Gastrocnemius medialis (tissue), 4 donors: ENCODE measurements around the gene PLEKHG4B. TPM values are rescaled to one million over a fixed set of nuclear protein-coding genes. Genes with fewer than 3 reads are reported as not detected.

Experiments
- ATAC-seq, 2 donors: fragments of 150-250 bp; one replicate each; pipeline ENCODE4 v1.9.1; 2016
- DNase-seq, 2 donors: peaks; one replicate each; pipeline ENCODE4 v3.0.0-alpha.2; 2019
- H3K27ac ChIP-seq, 4 donors: fragments of 200-600 bp; sonication (generic); 1 replicate in 1 of 4; 2 replicates in 3 of 4; pipeline ENCODE4 v1.5.1; 2016 to 2018; ENCODE audit warnings: mild to moderate bottlenecking in 2 of 4, moderate library complexity in 1 of 4
- H3K27me3 ChIP-seq, 3 donors: fragments of 200-600 bp; sonication (generic) in 2 of 3; 1 replicate in 1 of 3; 2 replicates in 2 of 3; pipeline versions ENCODE4 v1.5.1 to v1.6.0; 2016 to 2019; ENCODE audit warnings: mild to moderate bottlenecking in 1 of 3, moderate library complexity in 1 of 3
- H3K36me3 ChIP-seq, 2 donors: fragments of 200-600 bp; sonication (generic) in 1 of 2; one replicate each; pipeline ENCODE4 v1.5.1; 2017 to 2018
- H3K4me1 ChIP-seq, 2 donors: fragments of 200-600 bp; sonication (generic) in 1 of 2; one replicate each; pipeline ENCODE4 v1.5.1; 2016 to 2017; ENCODE audit warnings: mild to moderate bottlenecking in 2 of 2
- H3K4me3 ChIP-seq, 4 donors: fragments of 200-600 bp; sonication (generic) in 3 of 4; 1 replicate in 1 of 4; 2 replicates in 3 of 4; pipeline ENCODE4 v1.5.1; 2016 to 2019; ENCODE audit warnings: mild to moderate bottlenecking in 2 of 4
- H3K9me3 ChIP-seq, 3 donors: fragments of 200-600 bp; sonication (generic) in 2 of 3; 1 replicate in 1 of 3; 2 replicates in 2 of 3; pipeline ENCODE4 v1.5.1; 2016 to 2019
- POLR2A ChIP-seq, 2 donors: fragments of 450-650 bp; IDR thresholded peaks; one replicate each; pipeline ENCODE4 v1.6.1; 2017; ENCODE audit warnings: antibody characterized with exemption in 2 of 2, mild to moderate bottlenecking in 2 of 2, moderate library complexity in 2 of 2
- in situ Hi-C, 4 donors: fragments of 200-750 bp; cut with MboI; loops; one replicate each; pipeline versions ENCODE4 v1.15.0 to v1.8.0; 2017; ENCODE audit warnings: low sequenced_read_pairs in 4 of 4
- intact Hi-C: fragments of 100-400 bp; cut with DNase I; formaldehyde crosslinking; loops from one replicate; pipeline ENCODE4 v1.15.1; 2023; ENCODE audit warnings: low total_unique reads
- total RNA-seq, 4 donors: library from RNA; depleted of rRNA; stranded (reverse); fragments of >200 nt; gene quantifications; one replicate each; pipeline versions ENCODE4 v1.1.0 to v1.2.3, GENCODE V29; 2016
- TF ChIP-seq, protein P1 (sequence below), 5 experiments: fragments of 450-650 bp in 3 of 5; fragments of 200-600 bp in 2 of 5; sonication (generic) in 2 of 5; IDR thresholded peaks in 4 of 5; conservative IDR thresholded peaks in 1 of 5; 1 replicate in 4 of 5; 2 replicates in 1 of 5; pipeline ENCODE4 v1.5.1; 2016 to 2019; ENCODE audit warnings: antibody characterized with exemption in 5 of 5, mild to moderate bottlenecking in 3 of 5, moderate library complexity in 3 of 5

The PLEKHG4B gene
- total RNA-seq, 4 donors from 2014 or later: not detected

DNA sequence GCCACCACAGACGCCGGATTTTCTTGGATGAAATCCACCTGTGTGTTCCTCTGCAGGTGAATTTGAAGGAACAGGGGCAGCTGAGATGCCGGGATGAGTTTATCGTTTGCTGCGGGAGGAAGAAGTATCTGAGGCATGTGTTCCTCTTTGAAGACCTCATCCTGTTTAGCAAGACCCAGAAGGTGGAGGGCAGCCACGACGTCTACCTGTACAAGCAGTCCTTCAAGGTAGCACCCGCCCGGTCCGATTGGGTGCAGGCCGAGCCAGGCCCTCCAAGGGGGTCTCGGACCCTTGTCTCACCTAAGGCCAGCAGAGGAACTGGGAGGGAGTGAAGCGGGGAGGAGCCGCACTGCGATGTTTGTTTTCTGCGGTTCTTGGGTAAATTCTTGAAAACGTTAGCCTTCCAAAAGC, 80.9 kb downstream of the PLEKHG4B start:
- DNase-seq: no peak
- in situ Hi-C loops (no loop called here), intact Hi-C loops (no loop called here)
- Histone ChIP-seq H3K4me3 (no peak overlapping the region), H3K27ac (no peak overlapping the region), H3K4me1 (no peaks in the 10 kb centered on the region), H3K9me3 (no peaks in the 10 kb centered on the region), H3K36me3 (no peaks in the 10 kb centered on the region), H3K27me3 (no peaks in the 10 kb centered on the region)
- TF ChIP-seq, protein P1, sequence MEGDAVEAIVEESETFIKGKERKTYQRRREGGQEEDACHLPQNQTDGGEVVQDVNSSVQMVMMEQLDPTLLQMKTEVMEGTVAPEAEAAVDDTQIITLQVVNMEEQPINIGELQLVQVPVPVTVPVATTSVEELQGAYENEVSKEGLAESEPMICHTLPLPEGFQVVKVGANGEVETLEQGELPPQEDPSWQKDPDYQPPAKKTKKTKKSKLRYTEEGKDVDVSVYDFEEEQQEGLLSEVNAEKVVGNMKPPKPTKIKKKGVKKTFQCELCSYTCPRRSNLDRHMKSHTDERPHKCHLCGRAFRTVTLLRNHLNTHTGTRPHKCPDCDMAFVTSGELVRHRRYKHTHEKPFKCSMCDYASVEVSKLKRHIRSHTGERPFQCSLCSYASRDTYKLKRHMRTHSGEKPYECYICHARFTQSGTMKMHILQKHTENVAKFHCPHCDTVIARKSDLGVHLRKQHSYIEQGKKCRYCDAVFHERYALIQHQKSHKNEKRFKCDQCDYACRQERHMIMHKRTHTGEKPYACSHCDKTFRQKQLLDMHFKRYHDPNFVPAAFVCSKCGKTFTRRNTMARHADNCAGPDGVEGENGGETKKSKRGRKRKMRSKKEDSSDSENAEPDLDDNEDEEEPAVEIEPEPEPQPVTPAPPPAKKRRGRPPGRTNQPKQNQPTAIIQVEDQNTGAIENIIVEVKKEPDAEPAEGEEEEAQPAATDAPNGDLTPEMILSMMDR (IDR thresholded peaks at IDR 0.05 in 4 of 5, conservative IDR thresholded peaks at IDR 0.05 in 1 of 5): no peak
- TF ChIP-seq POLR2A (IDR thresholded peaks at IDR 0.05): no peak
- no peak for ATAC-seq

DNA sequence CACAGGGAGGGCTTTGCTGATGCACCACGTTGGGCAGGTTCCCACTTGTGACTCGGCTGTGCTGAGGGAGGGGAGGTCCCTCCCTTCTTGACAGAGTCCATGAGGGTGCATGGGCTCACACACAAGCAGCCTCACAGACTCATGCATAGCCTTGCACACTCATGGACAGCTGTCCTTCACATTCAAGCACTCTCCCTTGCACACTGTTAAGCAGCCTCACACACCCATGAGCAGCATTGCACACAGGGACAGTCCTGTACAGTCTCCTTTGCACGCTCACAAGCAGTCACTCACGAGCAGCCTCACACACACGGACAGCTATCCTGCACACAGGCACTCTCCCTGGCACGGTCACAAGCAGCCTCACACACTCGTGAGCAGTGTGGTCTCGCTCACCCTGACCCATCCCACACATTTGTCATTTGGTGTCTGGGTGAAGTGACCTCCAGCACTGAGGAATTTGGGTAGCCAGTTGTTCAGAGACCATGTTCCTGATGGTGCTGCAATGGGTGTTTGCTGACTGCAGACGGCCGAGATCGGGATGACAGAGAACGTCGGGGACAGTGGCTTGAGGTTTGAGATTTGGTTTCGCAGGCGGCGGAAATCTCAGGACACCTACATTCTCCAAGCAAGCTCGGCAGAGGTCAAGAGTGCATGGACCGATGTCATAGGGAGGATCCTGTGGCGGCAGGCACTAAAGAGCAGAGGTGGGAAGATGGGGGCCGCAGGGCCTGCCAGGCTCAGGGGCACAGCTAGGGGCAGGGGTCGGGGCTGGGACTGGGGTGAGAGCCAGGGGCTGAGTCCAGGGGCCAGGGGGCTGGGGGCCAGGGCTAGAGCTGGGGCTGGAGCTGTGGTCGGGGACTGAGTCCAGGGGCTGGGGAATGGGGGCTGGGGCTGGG, 81.7 kb downstream of the PLEKHG4B start:
- Histone ChIP-seq H3K27ac (no peak overlapping the region), H3K4me3 (no peak overlapping the region), H3K36me3 (no peaks in the 10 kb centered on the region), H3K9me3 (no peaks in the 10 kb centered on the region), H3K4me1 (no peaks in the 10 kb centered on the region), H3K27me3 (no peaks in the 10 kb centered on the region)
- no peak for ATAC-seq
- in situ Hi-C loops: no loop called here
- DNase-seq: no peak
- TF ChIP-seq, protein P1 (IDR thresholded peaks at IDR 0.05 in 4 of 5, conservative IDR thresholded peaks at IDR 0.05 in 1 of 5): no peak
- no peak for TF ChIP-seq POLR2A (IDR thresholded peaks at IDR 0.05)
- intact Hi-C loops: no loop called here

DNA sequence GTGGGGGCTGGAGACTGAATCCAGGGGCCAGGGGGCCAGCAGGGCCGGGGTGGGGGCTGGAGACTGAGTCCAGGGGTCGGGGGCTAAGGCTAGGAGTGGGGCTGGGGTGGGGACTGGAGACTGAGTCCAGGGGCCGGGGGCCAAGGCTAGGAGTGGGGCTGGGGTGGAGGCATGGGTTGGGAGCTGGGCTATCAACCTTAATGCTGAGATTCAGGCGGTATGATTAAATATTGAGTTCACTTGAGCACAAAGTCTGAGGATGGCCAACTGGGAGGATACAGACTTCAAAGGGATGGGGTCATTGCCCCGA, 82.3 kb downstream of the PLEKHG4B start:
- ATAC-seq (no peak), DNase-seq (no peak)
- no peaks in the 10 kb centered on the region for H3K27me3 ChIP-seq
- no peak overlapping the region for H3K27ac ChIP-seq
- intact Hi-C loops: no loop called here
- no peaks in the 10 kb centered on the region for H3K36me3 ChIP-seq
- no peaks in the 10 kb centered on the region for H3K9me3 ChIP-seq
- no peaks in the 10 kb centered on the region for H3K4me1 ChIP-seq
- no peak overlapping the region for H3K4me3 ChIP-seq
- in situ Hi-C loops: no loop called here
- TF ChIP-seq, protein P1 (IDR thresholded peaks at IDR 0.05 in 4 of 5, conservative IDR thresholded peaks at IDR 0.05 in 1 of 5): no peak
- no peak for TF ChIP-seq POLR2A (IDR thresholded peaks at IDR 0.05)

DNA sequence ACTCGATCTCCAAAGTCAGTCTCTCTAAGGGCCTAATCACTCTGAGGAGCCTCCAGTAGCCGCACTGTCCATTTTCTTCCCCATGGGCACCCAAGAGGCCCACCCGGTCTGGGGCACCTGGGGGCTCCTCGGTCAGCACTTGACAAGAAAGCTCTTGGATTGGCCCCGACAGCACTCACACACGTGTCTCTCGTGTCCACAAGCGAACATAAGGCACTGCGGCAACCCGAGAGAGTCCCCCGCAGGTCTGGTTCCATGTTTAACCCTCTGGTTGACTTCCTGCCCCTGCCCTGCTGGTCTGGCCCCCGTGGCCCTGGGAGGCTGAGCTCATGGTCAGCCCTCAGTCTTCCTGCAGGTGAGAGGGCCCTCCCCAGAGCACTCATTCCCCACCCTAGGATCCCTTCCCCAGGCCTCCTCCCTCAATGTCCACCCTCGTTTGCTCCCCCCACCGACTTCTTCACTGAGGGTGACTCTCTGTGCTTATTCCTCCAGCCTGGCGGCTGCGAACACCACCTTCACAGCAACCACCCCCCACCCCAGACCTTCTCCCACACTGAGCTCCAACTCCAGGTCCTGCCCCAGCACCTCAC, 83.0 kb downstream of the PLEKHG4B start:
- intact Hi-C loops (no loop called here), in situ Hi-C loops (no loop called here)
- Histone ChIP-seq H3K4me1 (no peaks in the 10 kb centered on the region), H3K4me3 (no peak overlapping the region), H3K9me3 (no peaks in the 10 kb centered on the region), H3K27me3 (no peaks in the 10 kb centered on the region), H3K36me3 (no peaks in the 10 kb centered on the region), H3K27ac (no peak overlapping the region)
- DNase-seq (no peak), ATAC-seq (no peak)
- TF ChIP-seq, protein P1 (IDR thresholded peaks at IDR 0.05 in 4 of 5, conservative IDR thresholded peaks at IDR 0.05 in 1 of 5): no peak
- no peak for TF ChIP-seq POLR2A (IDR thresholded peaks at IDR 0.05)
